Measurements from ENCODE around the gene SLC25A47. TPM values are rescaled to one million over a fixed set of nuclear protein-coding genes. Genes with fewer than 3 reads are reported as not detected.

Gene SLC25A47
- polyA plus RNA-seq, 3 donors, result not detected

DNA sequence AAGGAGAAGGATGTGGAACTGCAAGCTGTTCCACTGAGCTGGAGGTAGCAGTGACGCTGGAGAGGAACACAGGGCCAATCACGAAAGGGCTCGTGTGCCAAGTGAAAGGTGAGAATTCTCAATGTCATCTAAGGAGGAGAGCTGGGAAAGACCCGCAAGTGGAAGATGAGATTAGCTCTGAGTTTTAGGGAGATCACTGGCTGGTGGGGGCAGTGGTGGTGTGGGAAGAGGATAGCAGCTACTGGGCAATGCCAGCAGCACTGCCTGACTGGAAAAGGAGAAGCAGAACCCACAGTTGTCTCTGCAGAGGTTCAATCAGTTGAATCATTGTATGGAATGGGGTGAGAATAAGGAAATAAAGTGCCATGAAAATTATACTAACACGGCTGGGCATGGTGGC is 27.8 kb downstream of the SLC25A47 start:
- H3K27me3 ChIP-seq (ENCODE audit: control insufficient read depth in 2 of 2, insufficient read depth in 2 of 2, low read length in 2 of 2), result no peaks in the 10 kb centered on the region
- H4K20me1 ChIP-seq (ENCODE audit: insufficient read depth, low read length), result peaks cover 74% of the 10 kb centered on the region
- no peaks in the 10 kb centered on the region for H3K79me2 ChIP-seq (ENCODE audit: insufficient read depth, low read length)
- TF ChIP-seq, protein P1, sequence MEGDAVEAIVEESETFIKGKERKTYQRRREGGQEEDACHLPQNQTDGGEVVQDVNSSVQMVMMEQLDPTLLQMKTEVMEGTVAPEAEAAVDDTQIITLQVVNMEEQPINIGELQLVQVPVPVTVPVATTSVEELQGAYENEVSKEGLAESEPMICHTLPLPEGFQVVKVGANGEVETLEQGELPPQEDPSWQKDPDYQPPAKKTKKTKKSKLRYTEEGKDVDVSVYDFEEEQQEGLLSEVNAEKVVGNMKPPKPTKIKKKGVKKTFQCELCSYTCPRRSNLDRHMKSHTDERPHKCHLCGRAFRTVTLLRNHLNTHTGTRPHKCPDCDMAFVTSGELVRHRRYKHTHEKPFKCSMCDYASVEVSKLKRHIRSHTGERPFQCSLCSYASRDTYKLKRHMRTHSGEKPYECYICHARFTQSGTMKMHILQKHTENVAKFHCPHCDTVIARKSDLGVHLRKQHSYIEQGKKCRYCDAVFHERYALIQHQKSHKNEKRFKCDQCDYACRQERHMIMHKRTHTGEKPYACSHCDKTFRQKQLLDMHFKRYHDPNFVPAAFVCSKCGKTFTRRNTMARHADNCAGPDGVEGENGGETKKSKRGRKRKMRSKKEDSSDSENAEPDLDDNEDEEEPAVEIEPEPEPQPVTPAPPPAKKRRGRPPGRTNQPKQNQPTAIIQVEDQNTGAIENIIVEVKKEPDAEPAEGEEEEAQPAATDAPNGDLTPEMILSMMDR (IDR thresholded peaks at IDR 0.05), result no peak
- no peaks in the 10 kb centered on the region for H3K9me3 ChIP-seq (replicated peaks in 1 of 2; ENCODE audit: control insufficient read depth in 1 of 2, insufficient read depth in 1 of 2, low read length in 2 of 2)
- 66% methylated on average over 5 of the region's 5 CpGs for WGBS (ENCODE audit: insufficient coverage)
- DNase-seq, result peak in 1 of 3 donors; percentile 23
- H3K9ac ChIP-seq (ENCODE audit: insufficient read depth, low read length, poor library complexity, severe bottlenecking), result no peak overlapping the region
- intact Hi-C loops (cut with micrococcal nuclease), result no loop called here
- Mint-ChIP-seq H3K4me1 (peaks cover 18% of the 10 kb centered on the region), H3K9me3 (peaks cover 0 to 4% (median 0%) of the 10 kb centered on the region in 7 donors), H3K4me3 (peak overlapping the region in 1 of 2 donors; percentile 56), H3K36me3 (peaks cover 91 to 98% of the 10 kb centered on the region in 2 donors), H3K27ac (peak overlapping the region; percentile 80 to 95 (median 86)), H3K27me3 (ENCODE audit: low read depth in 3 of 3) (no peaks in the 10 kb centered on the region)
- H2AFZ ChIP-seq (ENCODE audit: insufficient read depth, low read depth, low read length, poor library complexity, severe bottlenecking), result no peak overlapping the region
- H3K36me3 ChIP-seq (replicated peaks in 1 of 2; ENCODE audit: control insufficient read depth in 1 of 2, insufficient read depth in 2 of 2, low read length in 2 of 2), result peaks cover 90 to 100% of the 10 kb centered on the region in 2 donors
- peaks cover 14 to 15% of the 10 kb centered on the region in 2 donors for H3K4me1 ChIP-seq (ENCODE audit: control insufficient read depth in 1 of 2, insufficient read depth in 2 of 2, low read length in 2 of 2)
- H3K27ac ChIP-seq (ENCODE audit: low read depth in 1 of 2, low read length in 2 of 2), result peak overlapping the region; percentile 61
- H3K4me3 ChIP-seq (replicated peaks in 1 of 3; ENCODE audit: low read depth in 2 of 3, low read length in 3 of 3), result no peak overlapping the region
- H3K4me2 ChIP-seq (replicated peaks; ENCODE audit: extremely low read depth, low read length, poor library complexity, severe bottlenecking), result no peak overlapping the region

DNA sequence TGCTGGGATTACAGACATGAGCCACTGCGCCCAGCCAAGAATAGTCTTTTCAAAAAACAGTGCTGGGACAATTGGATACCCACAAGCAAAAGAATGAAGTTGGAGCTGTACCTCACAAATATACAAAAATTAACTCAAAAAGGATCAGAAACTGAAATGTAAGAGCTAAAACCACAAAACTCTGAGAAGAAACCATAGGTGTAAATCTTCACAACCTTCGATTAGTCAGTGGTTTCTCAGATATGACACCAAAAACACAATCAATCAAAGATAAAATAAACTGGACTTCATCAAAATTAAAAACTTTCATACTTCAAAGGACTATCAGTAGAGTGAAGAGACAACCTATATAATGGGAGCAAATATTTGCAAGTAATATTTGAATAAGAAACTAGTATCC is 35.3 kb downstream of the SLC25A47 start:
- H3K4me2 ChIP-seq (replicated peaks; ENCODE audit: extremely low read depth, low read length, poor library complexity, severe bottlenecking), result no peak overlapping the region
- H3K27ac ChIP-seq (ENCODE audit: low read depth in 1 of 2, low read length in 2 of 2), result no peak overlapping the region
- no peaks in the 10 kb centered on the region for H3K27me3 ChIP-seq (ENCODE audit: control insufficient read depth in 2 of 2, insufficient read depth in 2 of 2, low read length in 2 of 2)
- H2AFZ ChIP-seq (ENCODE audit: insufficient read depth, low read depth, low read length, poor library complexity, severe bottlenecking), result no peak overlapping the region
- no peak overlapping the region for H3K9ac ChIP-seq (ENCODE audit: insufficient read depth, low read length, poor library complexity, severe bottlenecking)
- WGBS (ENCODE audit: insufficient coverage), result 100% methylated on average over 1 of the region's 2 CpGs
- Mint-ChIP-seq H3K36me3 (peaks cover 94 to 97% of the 10 kb centered on the region in 2 donors), H3K27ac (peak overlapping the region in 1 of 7 donors; percentile 42), H3K27me3 (ENCODE audit: low read depth in 3 of 3) (no peaks in the 10 kb centered on the region), H3K9me3 (peaks cover 0 to 3% (median 0%) of the 10 kb centered on the region in 7 donors), H3K4me1 (peaks cover 2% of the 10 kb centered on the region), H3K4me3 (no peak overlapping the region)
- TF ChIP-seq, protein P1 (IDR thresholded peaks at IDR 0.05), result no peak
- intact Hi-C loops (cut with micrococcal nuclease), result no loop called here
- no peaks in the 10 kb centered on the region for H3K9me3 ChIP-seq (replicated peaks in 1 of 2; ENCODE audit: control insufficient read depth in 1 of 2, insufficient read depth in 1 of 2, low read length in 2 of 2)
- H3K4me1 ChIP-seq (ENCODE audit: control insufficient read depth in 1 of 2, insufficient read depth in 2 of 2, low read length in 2 of 2), result no peaks in the 10 kb centered on the region
- no peaks in the 10 kb centered on the region for H3K79me2 ChIP-seq (ENCODE audit: insufficient read depth, low read length)
- no peak overlapping the region for H3K4me3 ChIP-seq (replicated peaks in 1 of 3; ENCODE audit: low read depth in 2 of 3, low read length in 3 of 3)
- peaks cover 98% of the 10 kb centered on the region for H4K20me1 ChIP-seq (ENCODE audit: insufficient read depth, low read length)
- peaks cover 88 to 99% of the 10 kb centered on the region in 2 donors for H3K36me3 ChIP-seq (replicated peaks in 1 of 2; ENCODE audit: control insufficient read depth in 1 of 2, insufficient read depth in 2 of 2, low read length in 2 of 2)
- no peak for DNase-seq
